Activated CD8-positive, alpha-beta memory T cell treated with anti-CD3 and anti-CD28 coated beads, Interleukin-2, amount 50 U/mL, for 4 hours (primary cell): ENCODE measurements around the gene XKR8.
A peak's percentile ranks its signal among the peaks of the same experiment; 100 is the strongest.

Experiments
- DNase-seq: peaks from one replicate; pipeline ENCODE4 v3.0.0-alpha.2; 2020

Gene XKR8

DNA sequence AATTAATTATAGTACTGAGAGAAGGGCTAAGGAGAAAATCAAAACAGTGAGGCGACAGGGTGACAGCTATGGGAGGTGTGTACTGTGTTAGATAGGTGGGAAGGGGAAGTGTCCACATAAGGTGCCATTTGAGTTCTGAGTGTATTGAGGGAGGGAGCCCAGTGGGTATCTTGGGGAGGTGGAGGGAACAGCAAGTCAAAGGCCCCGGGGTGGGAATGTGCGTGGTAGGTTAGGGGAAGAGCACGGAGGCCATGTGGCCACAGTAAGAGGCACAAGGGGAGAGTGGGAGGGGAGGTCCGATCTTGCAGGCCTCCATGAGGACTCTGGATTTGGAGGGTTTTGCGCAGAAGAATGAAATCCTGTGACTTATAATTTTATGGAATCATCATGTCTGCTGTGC lies 3.0 kb upstream of the XKR8 start:
- DNase-seq = no peak

DNA sequence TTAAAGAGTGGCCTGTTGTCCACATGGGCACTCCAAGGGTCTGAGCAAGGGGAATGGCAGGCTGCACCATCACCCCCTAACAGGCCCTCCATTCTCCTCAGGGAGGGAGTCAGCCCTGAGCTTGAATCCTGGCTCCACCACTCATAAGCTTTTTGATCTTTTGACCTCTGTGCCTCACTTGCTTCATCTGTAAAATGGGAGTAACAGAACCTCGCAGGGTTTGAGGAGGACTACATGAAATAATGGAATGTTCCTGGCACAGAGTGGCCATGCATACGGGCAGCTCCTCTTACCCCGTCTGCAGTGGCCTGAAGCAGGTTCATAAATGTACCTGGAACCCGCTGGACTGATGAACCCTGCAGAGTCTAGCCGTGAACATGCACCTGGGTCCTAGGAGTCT lies 2.1 kb upstream of the XKR8 start:
- DNase-seq = no peak

DNA sequence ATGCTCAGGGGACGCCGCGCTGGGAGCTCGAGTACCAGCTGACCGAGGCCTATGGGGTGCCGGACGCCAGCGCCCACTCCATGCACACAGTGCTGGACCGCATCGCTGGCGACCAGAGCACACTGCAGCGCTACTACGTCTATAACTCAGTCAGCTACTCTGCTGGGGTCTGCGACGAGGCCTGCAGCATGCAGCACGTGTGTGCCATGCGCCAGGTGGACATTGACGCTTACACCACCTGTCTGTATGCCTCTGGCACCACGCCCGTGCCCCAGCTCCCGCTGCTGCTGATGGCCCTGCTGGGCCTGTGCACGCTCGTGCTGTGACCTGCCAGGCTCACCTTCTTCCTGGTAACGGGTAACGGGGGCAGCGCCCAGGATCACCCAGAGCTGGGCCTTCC lies 1.3 kb upstream of the XKR8 start:
- DNase-seq = no peak

DNA sequence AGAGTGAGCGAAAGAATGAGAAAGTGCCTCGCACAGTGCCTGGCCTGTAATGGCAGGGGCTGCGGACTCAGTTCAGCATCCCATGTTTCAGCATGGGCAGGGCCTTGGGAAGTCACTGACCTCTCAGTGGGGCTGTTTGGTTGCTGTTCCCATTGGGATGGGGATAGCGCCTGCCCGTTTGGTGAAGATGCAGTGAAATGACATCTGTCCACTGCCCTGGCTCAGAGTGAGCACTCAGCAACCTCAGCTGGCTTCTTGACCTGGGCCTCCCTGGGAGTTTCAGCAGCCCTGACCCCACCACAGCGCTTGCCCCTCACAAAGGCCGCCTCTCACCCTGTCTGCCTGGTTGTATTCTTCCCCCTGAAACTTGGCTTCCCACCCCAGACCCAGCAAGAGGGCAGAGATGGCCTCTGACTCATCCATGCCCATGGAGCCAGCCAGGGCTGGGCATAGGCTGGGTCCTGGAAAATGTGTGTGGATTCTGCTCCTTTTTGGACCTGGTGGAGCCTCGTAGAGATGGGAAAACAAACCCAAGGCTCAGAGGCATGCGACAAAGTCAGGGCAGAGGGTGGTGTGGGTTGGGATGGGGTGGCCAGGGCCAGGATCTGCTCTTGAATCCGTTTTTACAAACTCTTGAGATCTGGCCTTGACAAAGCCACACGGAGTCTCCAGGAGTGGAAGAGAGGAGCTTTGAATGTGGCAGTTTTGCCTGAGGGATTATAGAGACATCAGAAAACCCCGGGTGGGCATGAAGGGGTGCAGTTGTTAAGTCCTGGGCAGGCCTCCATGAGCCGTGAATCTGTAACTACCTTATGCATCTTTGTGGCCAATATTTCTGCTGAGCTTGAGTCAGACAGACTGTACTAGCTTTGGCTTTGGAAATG lies 1.2 kb downstream of the XKR8 start:
- DNase-seq = no peak

DNA sequence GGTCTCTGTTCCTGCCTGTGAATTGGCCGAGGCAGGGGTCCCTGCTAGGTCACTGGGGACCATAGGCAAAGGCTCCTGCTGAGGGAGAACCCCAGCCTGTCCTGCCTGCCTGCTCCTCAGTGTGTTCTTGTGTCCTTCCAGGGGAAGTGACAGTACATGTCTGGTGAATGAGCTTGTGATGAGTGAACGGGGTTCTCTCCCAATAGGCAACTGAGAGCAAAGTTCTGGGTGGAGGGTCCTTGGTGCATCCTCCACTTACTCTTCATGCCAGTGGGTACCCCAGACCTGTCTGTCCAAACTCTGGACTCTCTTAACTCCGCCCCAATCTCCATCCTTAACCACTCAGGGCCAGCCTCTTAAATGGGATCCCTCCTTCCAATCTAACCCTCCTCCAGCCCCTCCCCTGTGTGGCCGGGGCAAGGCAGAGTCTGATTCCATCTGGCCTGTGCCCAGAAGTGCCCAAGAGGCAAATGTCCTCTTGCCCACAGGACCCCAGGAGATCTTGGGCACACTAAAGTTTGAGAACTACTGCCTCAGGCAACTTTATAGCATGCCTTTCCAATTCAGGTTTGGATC lies 2.0 kb downstream of the XKR8 start:
- DNase-seq = no peak

DNA sequence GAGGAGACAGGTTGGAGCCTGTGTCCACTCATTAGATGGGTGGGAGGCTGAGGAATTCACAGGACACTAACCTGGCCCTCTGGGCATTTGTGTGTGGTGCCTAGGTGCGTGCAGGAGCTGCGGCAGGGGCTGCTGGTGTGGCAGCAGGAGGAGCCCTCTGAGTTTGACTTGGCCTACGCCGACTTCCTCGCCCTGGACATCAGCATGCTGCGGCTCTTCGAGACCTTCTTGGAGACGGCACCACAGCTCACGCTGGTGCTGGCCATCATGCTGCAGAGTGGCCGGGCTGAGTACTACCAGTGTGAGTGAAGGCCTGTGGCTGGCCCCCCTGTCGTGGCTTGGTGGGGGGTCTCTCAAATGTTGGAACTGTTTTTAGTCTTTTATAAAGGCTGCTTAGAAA lies 3.6 kb downstream of the XKR8 start:
- DNase-seq = no peak

DNA sequence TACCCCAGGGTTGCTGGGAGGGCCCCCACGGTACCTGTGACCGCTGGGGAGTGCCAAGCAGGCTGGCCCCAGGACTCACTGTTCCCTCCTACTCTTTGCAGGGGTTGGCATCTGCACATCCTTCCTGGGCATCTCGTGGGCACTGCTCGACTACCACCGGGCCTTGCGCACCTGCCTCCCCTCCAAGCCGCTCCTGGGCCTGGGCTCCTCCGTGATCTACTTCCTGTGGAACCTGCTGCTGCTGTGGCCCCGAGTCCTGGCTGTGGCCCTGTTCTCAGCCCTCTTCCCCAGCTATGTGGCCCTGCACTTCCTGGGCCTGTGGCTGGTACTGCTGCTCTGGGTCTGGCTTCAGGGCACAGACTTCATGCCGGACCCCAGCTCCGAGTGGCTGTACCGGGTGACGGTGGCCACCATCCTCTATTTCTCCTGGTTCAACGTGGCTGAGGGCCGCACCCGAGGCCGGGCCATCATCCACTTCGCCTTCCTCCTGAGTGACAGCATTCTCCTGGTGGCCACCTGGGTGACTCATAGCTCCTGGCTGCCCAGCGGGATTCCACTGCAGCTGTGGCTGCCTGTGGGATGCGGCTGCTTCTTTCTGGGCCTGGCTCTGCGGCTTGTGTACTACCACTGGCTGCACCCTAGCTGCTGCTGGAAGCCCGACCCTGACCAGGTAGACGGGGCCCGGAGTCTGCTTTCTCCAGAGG lies 6.8 kb downstream of the XKR8 start:
- DNase-seq = no peak

DNA sequence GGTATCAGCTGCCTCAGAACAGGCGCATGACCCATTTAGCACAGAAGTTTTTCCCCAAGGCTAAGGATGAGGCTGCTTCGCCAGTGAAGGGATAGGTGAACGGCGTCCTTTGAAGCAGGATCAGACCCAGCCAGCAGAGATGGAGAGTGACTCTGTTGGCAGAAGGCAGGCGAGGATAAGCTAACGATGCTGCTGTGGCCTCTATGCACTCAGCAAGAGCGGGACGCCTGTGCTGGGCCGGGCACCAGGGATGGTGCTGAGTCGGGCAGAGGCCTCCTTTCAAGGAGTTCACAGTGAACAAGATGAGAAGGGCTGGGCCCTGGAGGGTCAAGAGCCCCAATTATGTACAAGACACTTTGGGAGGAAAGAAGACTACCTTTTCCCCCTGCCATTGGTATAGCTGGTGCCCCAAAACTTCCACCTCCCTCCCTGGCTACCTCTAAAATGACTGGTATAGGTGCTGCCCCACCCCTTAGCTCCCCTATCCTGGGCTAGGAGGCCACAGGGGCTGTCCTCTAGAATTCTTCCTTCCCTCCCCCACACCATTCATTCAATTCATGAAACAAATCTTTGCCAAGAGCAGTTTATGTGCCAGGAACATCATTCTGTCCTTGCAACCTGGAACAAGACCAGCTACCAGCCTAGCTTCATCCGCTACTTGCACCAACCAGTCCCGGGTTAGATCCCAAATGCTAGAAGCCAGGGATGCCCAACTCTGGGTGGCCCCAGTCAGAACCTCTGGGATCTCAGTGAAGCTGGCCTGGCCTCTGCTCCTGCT lies 7.5 kb downstream of the XKR8 start:
- DNase-seq = no peak

DNA sequence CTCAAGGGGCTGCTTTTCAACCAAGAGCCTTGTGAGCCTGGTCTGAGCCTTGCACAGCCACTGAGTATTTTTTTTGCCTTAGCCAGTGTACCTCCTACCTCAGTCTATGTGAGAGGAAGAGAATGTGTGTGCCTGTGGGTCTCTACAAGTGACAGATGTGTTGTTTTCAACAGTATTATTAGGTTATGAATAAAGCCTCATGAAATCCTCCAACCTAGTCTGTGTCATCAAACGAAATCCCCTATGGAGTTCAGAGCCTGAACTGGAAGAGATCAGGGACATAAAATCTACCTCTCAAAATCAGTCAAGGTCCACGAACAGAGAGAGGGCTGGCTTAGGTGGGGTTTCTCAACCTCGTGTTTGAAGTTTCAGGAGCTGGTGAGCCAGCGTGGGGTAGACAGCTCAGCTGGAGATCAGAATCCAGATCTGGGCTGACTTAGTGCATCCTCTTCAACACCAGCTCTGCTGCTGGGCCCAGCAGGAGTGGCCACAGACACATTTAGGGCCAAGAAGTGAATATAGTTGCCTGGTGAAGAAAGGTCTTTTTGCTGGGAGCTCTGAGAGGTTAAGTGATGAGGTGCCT lies 8.2 kb downstream of the XKR8 start:
- DNase-seq = no peak

DNA sequence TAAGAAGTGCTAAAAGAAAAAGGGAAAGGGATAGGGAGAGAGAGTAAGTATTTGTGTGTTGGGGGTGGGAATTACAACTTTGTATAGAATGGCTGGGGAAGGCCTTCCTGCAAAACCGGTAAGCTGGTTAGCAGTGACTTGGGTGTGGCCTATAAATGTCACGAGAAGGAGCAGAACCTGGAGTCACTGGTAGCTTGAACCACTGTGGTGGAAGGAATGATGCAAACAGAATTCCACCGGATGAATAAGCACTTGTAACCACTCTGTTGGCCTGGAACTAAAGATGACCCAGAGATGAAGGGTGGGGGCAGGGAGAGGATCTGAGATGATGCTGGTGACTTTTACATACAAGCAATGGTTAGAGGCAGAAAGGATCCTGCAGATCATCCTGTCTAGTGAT lies 8.9 kb downstream of the XKR8 start:
- DNase-seq = no peak

DNA sequence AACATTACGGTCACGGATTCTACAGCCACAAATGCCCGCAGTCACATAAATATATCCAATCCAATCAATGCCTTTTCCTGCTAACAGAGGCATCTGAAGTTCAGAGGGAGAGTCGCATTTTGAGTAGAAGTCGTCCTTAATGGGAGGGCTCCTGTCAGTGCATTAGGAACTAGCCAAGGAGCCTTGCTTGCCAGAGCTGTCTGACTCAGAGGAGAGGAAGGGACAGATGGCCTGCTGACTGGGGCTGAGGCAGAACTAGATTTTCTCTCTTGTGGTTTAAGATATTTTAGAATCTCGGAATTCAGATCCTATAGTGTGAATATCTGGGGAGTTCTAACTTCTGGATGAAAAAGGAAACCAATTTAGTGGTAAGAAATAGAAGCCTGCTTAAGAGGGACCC lies 10.6 kb downstream of the XKR8 start:
- DNase-seq = no peak

DNA sequence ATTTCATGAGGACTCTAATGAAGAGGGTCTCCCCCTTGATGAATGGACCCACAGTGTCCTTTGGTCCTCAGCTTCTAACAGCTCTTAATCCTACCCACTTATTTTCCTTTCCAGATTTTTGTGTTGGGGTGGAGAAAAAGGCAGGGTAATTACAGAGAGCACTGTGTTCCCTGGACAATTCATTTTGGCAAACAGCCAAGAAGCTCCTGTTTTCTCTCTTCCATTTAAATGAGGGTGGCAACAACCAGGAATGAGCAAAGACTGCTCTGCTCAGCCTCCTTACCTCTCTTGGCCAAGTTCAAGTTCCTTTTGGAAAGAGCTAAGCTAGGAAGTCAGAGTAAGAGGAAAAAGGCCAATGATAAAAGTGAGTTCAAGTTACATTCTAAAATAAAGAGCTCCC lies 11.9 kb downstream of the XKR8 start:
- no peak for DNase-seq

DNA sequence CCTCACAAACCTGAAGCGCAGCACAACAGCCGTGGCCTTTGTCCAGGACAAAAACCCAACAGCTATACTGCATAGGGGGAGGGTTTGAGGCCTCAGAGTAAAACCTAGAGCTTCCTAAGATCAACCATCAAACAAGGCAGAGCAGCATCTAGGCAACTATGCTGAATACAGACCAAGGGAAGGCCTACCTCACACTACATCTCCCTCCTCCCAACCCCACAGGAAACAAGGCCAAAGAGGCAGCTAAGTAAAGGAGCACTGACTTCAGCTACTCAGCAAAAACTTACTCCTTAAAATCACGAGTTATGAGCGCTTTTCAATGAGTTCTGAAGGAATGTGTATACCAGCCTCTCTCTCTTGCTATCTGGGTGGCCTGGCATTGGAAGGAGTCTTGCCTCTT lies 12.4 kb downstream of the XKR8 start:
- no peak for DNase-seq

DNA sequence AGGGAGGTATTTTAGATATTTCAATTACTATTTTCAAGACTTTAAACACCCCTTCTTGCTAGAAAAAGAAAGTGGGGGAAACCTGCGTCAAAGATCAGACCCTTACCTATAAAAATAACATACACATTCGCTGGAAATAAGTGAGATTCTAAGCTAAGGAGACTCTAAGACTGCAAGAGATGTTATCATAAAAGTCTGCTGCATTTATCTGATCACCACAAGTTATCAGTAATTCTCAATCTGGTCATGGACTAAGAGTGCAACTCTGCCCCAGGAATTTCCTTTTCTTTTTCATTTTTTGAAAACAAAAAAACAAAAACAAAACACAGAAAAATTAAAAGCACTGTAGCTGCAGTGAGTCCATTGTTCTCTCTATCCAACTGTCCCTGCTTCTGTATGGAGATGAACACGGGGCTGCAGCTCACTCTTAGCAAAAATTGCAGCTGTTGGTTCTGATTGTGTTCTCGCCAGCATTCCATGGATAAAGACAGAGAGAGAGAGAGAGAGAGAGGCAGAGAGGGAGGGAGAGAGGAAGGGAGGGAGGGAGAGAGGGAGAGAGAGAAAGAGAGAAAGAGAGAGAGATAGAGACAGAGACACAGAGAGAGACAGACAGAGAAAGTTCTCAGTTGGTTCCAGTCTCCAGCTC lies 14.1 kb downstream of the XKR8 start:
- no peak for DNase-seq

DNA sequence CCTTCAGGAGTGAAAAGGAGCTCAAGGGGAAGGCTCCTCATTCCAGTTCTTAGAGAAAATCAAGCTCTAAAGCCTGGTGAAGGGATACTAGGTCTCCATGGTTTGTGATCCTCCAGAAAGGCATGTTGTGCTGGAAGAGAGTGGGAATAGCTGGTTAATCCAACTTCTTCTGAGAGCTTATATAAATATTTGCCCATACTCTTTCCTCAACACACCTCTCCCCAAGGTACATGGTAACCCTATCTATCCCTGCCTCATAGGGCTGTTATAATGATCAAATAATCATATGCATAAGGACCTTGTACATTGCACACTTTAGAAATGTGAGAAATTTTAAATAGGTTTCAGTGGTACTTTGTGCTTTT lies 14.6 kb downstream of the XKR8 start:
- no peak for DNase-seq

DNA sequence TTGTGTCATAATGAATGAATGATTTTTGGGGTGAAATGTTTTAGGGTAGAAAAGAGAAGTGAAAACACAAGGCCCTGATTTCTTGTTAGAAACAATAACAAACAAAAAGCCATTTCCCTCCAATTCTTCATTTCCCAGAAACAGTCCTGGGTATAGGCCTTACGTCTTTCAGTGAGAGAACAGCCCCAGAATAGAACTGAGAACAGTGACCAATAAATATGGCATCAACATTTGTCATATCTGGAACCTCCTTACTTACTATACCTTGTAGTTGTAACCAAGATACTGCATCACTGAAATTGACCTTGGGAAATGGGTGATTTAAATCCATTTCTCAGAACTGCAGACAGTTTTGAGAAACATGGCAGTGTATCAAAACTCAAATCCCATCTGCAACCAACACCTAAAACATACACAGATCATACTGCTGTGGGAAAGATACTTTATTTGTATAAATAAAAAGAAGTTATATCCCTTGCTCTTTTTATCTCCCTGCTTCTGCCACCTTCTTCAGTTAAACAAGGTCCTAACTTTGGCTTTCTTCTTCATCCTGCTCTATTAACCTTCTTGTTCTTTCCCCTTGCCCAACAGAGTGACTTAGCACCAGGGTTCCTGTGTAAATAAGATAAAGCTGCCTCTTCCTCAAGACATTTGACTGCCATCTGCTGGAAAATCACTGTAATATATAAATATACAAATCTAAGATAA lies 19.5 kb downstream of the XKR8 start:
- DNase-seq = no peak

DNA sequence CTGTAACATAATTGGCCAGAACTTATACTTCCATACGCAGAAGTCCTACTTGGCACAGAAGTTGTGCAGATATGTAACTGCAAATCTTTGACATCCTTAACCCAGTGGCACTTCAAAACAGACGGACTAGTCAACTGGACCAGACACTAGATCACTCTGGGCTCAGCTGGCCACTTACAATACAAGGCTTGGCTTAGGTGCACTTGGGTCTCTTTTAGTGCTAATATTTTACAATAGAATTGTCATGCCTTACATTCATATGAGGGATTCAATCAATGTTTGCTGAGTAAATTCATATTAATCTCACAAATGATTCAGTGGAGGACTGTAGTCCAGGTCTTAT lies 20.1 kb downstream of the XKR8 start:
- no peak for DNase-seq

DNA sequence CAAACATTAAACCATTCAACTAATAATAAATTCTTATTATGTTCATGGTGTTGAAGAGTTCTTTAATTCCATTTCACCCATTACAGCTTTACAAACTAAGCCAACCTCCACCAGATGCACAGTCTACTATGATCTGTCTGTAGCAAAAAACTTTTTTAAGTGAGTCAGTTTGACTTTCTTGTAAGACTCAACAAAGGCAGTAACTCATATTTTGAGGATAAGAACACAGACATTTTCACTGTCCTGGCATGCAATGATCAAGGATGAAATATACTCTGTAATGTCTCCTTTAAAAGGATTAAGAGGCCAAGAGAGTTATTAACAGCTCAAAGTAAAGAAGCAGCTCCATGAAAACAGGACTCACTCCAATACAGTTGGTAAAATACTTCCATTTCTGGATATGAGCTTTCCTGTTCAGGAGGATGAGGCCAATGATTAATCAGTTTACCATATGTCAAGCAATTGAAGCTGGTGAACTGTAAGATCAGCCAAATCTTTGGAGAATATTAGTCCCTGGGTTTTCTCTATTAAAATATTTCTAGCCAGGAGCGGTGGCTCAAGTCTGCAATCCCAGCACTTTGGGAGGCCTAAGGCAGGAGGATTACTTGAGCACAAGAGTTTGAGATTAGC lies 20.6 kb downstream of the XKR8 start:
- no peak for DNase-seq

DNA sequence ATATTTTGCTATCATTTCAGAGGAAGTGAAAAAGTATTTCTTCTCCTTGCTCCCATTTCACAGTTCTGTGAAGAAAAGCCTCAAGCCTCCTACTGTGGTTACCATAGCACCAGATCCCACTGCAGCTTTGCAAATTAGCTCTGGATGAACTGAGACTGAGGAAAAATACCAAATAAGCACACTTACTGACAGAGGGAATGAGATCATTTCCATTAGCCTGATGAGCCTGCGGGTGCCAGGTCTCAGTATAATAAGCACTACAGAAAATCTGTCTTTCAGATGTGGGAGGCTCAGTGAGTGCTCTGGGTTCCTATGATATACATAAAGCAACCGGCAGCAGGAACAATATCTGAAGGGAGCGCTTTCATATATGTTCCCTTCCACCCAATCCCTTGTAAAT lies 21.4 kb downstream of the XKR8 start:
- no peak for DNase-seq

DNA sequence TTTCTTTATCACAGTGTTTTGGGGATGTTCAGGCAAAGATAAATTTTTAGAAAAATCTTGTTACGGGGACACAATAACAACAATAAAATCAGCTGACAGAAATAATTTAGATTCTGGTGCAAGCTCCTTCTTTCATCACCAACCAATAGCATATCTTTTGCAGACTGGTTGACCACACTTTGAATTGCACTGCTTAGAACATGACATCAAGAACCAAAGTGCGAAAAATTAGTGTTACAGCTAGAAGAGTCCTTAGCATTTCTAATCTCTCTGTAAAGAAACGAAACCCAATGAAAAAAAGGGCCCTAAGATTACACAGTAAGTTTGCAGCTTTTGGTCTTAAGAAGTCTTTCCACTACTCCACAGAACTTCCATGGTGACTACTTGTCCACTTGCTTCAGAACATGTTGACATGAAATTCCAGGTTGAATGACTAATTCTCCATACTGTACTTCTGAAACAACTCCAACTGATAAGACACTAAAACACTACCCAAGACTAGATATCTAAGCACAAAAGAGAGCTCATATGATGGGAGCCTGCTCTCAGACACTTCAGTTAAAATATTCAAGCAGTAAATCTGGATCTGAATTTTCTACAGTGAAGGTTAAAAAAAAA lies 31.3 kb downstream of the XKR8 start:
- DNase-seq = no peak

DNA sequence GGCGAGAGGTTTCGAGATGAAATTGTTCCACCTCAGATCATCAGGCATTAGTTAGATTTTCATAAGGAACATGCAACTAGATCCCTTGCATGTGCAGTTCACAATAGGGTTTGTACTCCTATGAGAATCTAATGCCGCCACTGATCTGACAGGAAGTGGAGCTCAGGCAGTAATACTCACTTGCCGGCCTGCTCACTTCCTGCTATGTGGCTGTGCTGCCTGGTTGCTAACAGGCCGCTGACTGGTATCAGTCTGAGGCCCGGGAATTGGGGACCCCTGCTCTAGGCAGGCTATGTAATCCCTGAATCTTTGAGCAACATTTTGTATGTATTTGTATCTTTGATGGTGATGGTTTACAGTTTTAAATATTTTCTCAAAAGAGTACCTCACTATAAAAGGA lies 32.5 kb downstream of the XKR8 start:
- peak; percentile 46 for DNase-seq
